ENCODE measurements around the gene CWF19L2.
"Not testable (repeated sequence)": the region's sequence is repeated elsewhere in the genome, so short reads cannot be mapped to it uniquely, and the experiment has no call there.

The CWF19L2 gene

DNA sequence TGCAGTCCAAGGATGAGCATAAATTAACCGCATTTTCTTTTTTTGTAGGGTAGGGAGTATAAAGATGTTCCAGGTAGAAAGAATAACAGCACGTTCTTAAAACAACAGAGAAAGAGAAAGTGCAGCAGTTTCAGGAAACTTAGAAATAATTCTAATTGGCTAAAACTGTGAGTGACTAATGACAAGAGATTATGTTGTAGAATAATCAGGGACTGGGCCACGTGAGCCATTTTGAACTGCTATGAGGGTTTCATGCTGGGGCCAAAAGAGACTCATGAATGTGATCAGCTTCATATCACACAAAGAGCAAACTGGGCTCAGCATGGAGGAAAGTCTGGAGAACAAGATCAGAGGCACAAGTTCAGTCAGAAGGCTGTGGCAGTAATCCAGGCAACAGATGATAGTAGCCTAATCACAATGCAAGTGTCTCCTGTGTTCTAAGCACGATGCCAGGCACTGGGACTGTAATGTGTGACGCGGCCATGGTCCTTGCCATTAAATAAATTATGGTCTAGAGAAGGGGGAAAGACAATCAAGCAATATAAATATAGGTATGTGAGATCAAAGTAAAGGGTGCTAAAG, 17.9 kb downstream of the CWF19L2 start:
- no peak for DNase-seq (ENCODE audit: low read depth in 2 of 2, low spot score in 1 of 2)

DNA sequence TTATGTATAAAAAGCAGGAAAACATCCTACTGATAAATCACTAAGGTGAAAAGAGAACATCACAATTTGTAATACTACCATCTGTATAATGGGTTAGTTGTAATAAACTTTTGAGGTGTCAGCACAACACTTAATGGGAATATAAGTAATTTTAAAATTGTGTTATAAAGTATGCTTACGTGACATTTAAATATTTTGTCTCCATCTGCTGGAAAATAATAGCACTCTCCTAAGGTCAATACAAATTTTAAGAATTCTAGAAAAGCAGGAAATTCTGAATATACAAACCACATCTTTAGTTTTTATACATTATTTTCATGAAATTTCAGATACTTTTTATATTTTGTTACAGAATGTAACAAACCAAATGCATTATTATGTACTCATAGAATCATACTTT, 19.5 kb downstream of the CWF19L2 start:
- DNase-seq (ENCODE audit: low read depth in 2 of 2, low spot score in 1 of 2): no peak

DNA sequence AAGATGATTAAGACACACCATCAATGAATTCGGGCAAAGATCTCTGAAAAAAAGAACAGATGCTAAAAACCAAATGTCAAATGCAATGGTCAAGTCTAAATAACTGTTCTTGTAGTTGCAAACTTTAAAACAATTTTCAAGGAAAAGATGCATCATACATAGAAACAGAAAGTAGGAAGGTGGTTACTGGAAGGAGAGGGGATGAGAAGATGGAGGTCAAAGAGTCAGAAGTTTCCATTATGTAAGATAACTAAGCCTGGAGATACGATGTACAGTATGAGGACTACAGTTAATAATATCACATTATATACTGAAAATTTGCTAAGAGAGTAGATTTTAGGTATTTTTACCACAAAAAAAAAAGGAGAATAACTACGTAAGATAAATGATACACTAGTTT, 27.1 kb downstream of the CWF19L2 start:
- DNase-seq (ENCODE audit: low read depth in 2 of 2, low spot score in 1 of 2): no peak

DNA sequence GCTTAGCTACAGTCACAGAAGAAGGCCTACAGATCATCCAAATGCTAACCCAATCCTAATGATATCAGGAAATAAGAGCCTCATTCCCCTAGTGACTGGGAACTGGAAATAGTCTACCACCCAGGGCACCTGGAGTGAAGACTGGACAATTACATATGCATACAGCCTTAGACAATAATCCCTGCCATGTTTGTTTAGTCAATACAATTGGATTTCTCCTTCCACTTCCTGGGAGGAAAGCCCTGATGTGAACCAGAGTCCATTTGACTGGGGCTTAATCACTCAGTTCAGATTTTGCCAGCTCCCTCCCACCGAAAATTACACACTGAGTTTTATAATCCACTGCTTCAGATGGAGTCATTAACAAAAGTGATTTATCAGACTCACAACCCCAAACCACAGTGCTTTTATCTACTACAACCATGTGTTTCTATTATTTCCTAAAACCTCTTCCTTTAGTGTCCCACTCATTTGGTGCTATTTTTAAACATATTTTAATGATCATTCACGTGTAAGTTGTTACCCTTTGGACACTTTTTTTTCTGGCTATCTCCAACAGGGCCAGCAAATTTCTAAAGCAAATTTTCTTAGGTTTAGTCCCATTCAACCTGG, 29.9 kb downstream of the CWF19L2 start:
- DNase-seq (ENCODE audit: low read depth in 2 of 2, low spot score in 1 of 2): no peak

DNA sequence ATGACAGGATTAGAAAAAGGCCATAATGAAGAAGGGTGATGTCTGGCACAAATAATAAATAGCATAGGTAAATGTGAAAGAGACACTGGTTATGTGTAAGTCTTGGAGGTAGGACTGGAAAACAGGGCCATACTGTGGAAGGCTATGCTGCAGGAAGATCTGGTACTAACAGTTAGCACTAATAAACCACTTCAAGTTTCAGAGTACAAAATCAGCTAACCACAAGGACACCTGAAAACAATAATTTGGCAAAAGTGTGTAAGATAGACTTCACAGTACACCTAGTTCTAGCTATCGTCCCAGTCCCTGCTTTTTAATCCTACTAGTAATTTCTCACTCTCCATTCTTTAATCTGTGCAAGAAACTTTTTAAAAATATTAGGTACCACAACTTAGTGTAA, 44.3 kb downstream of the CWF19L2 start:
- no peak for DNase-seq (ENCODE audit: low read depth in 2 of 2, low spot score in 1 of 2)

DNA sequence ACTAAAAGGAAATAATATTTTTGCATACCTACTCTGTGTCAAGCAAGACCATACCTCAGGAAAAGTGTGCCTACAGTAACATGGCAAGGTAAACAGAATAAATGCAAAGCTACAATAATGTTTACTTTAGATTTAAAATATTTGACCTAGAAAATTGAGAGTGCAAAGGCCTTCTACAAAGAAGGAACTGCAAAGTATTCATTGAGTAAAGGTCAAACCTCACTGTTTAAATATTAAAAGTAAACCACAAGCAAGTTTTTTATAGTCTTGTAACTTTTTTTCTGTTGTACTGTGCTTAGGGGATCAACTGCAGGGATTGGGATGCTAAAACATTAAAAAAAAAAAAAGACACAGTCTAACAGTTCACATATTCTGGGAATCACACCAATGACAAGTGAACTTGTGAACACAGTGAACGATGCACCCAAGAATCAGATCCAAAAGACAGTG, 48.8 kb downstream of the CWF19L2 start:
- no peak for DNase-seq (ENCODE audit: low read depth in 2 of 2, low spot score in 1 of 2)

DNA sequence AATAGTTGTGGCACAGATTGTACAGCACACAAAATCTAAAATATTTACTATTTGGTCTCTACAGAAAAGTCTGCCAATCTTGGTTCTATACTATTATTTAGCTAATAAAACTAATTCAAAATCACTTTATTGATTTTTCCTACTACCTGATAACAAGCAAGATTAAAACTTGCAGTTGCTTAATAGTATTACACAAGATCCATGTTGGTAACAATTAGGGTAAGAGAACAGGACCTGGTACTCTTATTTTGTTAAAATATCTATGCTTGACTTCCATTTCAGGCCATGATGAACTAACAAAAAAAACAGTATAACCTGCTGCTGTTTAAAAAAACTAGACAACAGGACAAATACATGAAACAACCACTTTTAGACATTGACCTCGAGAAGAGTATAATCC, 52.4 kb downstream of the CWF19L2 start:
- no peak for DNase-seq (ENCODE audit: low read depth in 2 of 2, low spot score in 1 of 2)

DNA sequence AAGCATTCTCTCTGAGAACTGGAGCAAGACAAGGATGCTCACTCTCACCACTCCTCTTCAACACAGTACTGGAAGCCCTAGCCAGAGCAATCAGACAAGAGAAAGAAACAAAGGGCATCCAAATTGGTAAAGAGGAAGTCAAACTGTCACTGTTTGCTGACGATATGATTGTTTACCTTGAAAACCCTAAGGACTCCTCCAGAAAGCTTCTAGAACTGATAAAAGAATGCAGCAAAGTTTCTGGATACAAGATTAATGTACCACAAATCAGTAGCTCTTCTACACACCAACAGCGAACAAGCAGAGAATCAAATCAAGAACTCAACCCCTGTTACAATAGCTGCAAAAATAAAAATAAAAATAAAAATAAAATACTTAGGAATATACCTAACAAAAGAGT, 56.5 kb downstream of the CWF19L2 start:
- not testable (repeated sequence) for DNase-seq (ENCODE audit: low read depth in 2 of 2, low spot score in 1 of 2)

DNA sequence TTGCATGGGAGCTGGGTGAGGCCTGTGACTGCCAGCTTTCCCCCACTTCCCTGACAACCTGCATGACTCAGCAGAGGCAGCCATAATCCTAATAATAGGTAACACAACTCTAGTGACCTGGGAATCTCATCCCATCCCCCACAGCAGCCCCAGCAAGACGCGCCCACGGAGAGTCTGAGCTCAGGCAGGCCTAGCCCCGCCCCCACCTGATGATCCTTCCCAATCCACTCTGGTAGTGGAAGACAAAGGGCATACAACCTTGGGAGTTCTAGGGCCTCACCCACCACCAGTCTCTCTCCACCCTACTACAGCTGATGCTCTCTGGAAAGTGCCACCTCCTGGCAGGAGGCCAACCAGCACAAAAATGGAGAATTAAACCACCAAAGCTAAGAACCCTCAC, 60.3 kb downstream of the CWF19L2 start:
- DNase-seq (ENCODE audit: low read depth in 2 of 2, low spot score in 1 of 2): no peak

DNA sequence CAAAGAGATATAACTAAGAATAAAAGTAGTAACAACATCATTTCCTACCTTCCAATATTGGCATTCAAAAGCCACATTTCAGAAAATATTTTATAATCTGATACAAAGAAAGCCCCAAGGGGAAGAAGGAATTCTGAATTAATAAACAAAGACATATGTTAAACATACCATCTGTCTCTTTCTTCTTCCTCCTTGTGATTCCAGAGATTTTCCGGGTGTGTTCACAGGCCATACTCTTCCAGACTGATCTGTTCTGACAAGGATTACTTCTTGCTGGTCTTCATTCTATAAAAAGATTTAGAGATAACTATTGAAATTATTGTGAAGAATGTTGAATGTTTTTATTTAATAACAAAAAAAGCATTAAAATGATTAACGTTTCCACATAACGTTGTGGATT, 65.0 kb downstream of the CWF19L2 start:
- no peak for DNase-seq (ENCODE audit: low read depth in 2 of 2, low spot score in 1 of 2)

DNA sequence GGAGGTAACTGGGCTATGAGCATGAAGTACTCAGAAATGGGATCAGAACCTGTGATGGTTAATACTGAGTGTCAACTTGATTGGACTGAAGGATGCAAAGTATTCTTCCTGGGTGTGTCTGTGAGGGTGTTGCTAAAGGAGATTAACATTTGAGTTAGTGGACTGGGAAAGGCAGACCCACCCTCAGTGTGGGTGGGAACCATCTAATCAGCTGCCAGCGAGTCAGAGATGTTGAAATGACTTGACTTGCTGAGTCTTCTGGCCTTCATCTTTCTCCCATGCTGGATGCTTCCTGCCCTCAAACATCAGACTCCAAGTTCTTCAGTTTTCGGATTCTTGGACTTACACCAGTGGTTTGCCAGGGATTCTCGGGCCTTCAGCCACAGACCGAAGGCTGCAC, 66.9 kb downstream of the CWF19L2 start:
- DNase-seq (ENCODE audit: low read depth in 2 of 2, low spot score in 1 of 2): not testable (repeated sequence)

DNA sequence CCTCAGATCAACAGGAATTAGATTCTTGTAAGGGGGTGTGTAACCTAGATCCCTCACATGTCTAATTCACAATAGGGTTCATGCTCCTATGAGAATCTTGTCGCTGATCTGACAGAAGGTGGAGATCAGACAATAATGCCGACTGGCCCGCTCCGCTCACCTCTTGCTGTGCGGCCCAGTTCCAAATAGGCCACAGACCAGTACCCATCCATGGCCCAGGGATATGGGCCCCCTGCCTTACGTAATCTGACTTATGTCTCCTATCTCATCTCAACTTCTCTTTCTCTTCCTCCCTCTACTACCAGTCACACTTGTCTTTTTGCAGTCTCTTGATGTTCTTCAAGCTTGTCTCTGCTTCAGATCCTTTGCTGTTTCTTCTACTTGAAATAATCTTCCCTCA, 70.0 kb downstream of the CWF19L2 start:
- DNase-seq (ENCODE audit: low read depth in 2 of 2, low spot score in 1 of 2): no peak

DNA sequence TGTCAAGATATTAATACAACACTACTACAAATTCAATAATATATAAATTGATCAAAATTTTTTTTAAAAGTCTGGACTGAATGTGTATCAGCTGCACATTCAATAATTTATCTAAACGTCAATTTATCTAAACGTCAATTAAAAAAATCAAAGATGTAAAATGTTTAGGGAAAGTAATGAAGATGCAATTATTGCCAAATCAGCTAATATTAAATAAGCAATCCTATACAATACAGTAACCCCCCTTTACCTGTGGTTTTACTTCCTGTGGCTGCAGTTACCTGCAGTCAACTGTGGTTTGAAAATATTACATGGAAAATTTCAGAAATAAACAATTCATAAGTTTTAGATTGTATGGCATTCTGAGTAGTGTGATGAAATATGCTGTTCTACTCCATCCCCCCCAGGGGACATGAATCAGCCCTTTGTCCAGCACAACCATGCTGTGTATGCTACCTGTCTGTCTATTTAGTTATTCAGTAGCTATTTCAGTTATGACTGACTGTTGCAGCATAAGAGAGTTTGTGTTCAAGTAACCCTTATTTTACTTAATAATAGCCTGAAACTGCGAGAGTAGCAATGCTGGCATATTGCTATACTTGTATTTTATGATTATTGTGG, 72.2 kb downstream of the CWF19L2 start:
- no peak for DNase-seq (ENCODE audit: low read depth in 2 of 2, low spot score in 1 of 2)

DNA sequence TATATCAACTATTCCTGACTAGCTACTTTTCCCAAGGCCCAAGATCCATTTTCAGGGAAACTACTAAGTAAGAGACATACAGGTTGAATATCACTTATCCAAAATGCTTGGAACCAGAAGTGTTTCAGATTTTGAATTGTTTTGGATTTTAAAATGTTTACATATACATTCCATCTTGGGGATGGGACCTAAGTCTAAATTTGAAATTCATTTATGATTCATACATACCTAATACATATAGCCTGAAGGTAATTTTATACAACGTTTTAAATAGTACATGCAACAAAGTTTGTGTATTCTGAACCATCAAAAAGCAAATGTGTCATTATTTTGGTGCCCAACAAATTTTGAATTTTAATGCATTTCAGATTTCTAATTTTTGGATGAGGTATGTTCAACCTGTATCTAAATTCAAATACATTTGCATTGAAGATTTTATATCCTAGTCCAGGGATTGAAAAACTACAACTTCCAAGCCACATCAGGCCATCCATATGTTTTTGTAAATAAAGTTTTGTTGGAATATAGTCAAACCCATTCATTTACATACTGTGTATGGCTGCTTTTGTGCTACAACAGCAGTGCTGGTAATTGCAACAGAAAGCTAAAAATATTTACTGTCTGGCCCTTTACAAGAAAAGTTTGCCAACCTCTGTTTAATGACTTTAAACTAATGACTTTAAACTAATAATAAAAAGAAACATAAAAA, 73.3 kb downstream of the CWF19L2 start:
- no peak for DNase-seq (ENCODE audit: low read depth in 2 of 2, low spot score in 1 of 2)

DNA sequence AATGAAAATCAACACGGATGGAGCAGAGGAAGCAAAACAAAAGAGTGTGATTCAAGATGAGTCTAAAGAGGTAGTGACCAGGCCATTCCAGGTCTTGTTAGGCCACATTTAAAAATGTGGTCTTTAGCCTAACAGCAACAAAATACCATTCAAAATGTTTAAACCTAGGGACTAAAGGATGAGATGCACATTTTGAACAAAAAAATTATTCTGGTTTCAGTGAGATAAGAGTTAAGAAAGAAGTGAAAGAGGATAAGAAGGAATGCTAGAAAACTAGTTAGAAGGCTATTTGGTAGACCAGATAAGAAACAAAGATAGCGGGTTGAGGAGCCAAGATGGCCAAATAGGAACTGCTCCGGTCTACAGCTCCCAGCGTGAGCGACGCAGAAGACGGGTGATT, 85.2 kb downstream of the CWF19L2 start:
- DNase-seq (ENCODE audit: low read depth in 2 of 2, low spot score in 1 of 2): no peak

DNA sequence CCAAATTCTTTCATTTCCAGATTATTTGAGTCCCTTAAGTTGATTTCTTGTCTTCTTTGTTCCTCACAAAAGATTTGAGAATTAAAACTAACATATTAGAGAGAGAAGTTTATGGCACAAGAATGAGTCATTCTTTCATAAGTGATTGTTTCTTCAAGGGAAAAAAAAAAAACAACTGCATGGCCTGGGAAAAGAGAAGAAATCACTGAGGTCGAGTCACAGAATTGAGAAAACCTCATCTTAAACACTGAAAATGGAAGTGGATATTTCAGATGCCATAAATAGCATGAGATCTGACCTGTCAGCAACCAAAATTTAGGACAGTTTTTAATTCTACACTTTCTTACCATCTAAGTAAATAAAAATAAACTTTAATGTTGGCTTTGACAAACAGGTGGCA, 87.2 kb downstream of the CWF19L2 start:
- DNase-seq (ENCODE audit: low read depth in 2 of 2, low spot score in 1 of 2): no peak

DNA sequence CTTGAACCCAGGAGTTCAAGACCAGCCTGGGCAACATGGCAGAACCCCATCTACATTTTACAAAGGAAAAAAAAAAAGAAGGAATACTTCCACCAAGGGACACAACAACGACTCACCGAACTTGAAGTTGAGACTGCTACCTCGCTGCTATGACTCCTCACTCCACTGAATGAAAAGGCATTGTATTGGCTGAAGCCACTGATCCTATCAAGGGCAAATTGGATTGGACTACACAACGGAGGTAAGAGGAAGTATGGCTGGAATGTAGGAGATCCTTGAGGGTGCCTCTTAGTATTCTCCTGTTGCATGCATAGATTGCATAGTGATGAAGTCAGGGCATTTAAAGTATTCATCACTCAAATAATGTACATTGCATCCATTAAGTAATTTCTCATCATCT, 97.9 kb downstream of the CWF19L2 start:
- DNase-seq (ENCODE audit: low read depth in 2 of 2, low spot score in 1 of 2): no peak

DNA sequence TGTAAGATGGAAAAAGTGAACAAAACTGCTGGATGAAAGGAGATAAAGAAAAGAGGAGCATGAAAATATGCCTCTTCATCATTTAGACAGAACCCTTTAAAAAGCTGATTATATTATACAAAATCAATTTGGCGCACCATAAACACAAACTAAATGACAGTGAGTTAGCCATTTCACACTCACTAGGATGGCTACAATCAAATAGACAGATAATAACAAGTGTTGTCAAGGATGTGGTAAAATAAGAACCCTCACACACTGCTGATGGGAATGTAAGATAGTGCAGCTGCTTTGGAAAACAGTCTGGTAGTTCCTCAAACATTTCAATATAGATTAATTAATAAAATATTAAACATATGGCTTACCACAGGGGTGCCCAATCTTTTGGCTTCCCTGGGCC, 99.7 kb downstream of the CWF19L2 start:
- DNase-seq (ENCODE audit: low read depth in 2 of 2, low spot score in 1 of 2): no peak

DNA sequence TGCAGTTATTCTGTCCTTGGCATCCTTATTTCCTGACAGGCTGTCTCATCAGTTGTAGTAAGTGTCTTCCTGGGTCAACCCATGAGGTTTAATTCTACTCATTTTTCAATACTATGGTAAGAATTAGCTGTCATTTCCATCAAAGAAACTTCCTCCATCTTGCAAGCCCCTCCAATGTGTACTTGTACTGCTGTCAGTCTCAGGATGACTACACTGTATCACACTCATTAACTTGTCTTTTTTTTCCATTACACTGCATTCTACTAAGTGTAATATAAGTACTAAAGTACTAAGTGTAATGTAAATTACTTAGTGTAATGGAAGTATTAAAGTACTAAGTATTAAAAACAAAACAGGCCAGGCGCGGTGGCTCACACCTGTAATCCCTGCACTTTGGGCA, 102.8 kb downstream of the CWF19L2 start:
- DNase-seq (ENCODE audit: low read depth in 2 of 2, low spot score in 1 of 2): no peak

DNA sequence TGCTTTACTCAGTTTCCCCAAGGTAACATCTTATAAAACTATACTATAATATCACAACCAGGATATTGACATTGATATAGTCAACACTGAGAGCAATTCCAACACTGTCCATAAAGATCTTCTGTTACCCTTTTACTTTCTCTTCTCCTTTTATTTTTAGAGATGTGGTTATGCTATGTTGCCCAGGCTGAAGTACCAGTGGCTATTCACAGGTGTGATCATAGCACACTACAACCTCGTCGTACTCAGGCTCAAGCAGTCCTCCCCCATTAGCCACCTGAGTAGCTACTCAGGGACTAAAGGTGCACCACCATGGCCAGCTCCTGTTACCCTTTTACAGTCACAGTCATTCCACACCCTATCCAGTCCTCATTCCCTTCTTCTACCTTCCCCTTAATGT, 119.7 kb downstream of the CWF19L2 start:
- no peak for DNase-seq (ENCODE audit: low read depth in 2 of 2, low spot score in 1 of 2)

DNA sequence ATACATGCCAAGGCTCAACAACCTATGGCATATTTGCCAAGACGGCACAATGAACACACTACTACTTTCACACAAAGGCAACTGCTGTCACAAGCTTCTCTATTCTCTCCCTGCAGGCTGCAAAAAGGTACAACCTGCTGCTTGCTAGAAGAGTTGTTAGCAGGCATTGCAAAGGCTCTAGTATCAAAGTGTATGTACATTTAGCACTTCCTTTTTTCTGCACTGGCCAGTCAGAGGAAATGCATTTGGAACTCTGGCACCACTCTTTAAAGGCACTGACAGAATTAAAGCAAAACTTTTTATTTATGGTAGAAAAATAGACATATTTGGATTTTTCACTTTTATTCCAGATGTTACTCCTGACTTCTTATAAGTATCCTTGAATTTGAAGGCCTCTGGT, 125.9 kb downstream of the CWF19L2 start:
- DNase-seq (ENCODE audit: low read depth in 2 of 2, low spot score in 1 of 2): no peak

DNA sequence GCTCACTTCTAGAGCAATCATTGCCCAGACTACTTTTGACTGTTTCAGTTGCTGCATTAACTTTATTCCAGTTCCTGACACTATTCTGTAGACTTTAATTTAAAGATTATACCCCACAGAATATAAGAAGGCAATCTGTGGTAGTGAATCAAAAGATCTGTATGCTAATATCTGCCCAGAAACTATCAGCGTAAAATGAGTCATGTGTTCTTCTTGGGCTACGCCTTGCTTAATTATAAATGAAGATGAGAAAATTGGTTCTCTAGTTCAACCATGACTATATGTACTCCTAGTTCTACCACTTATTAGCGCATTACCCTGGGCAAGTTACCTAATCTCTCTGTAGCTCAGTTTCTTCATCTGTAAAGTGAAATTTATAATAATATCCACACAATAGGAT, 128.5 kb downstream of the CWF19L2 start:
- DNase-seq (ENCODE audit: low read depth in 2 of 2, low spot score in 1 of 2): no peak

Measured in stimulated activated CD8-positive, alpha-beta memory T cell treated with anti-CD3 and anti-CD28 coated beads, Interleukin-4, amount 100 ng/mL, for 4 hours (primary cell).